HepG2 (cell line): ENCODE results near the gene CSNK1D. TPM values are rescaled to one million over a fixed set of nuclear protein-coding genes. Genes with fewer than 3 reads are reported as not detected.
A peak's percentile ranks its signal among the peaks of the same experiment; 100 is the strongest.

ENCODE experiments used
- NKX3-1 ChIP-seq: sonication (generic); formaldehyde crosslinking; IDR thresholded peaks from 2 replicates; pipeline ENCODE4 v1.5.0; 2020; ENCODE audit warnings: missing genetic modification reagents
- SSRP1 ChIP-seq: IDR thresholded peaks from 2 replicates; pipeline ENCODE4 v1.6.1; 2016; ENCODE audit warnings: control low read depth
- STAG1 ChIP-seq: sonication (generic); formaldehyde crosslinking; IDR thresholded peaks from 2 replicates; pipeline ENCODE4 v1.4.0; 2020; ENCODE audit warnings: missing genetic modification reagents
- STAT6 ChIP-seq: sonication (generic); formaldehyde crosslinking; IDR thresholded peaks from 2 replicates; pipeline ENCODE4 v1.4.0; 2020; ENCODE audit warnings: missing genetic modification reagents, mild to moderate bottlenecking, borderline replicate concordance
- TARDBP ChIP-seq: sonication (generic); formaldehyde crosslinking; IDR thresholded peaks from 2 replicates; pipeline ENCODE4 v1.8.0; 2022; ENCODE audit warnings: mild to moderate bottlenecking, missing genetic modification reagents
- ZBTB10 ChIP-seq: sonication (generic); formaldehyde crosslinking; IDR thresholded peaks from 2 replicates; pipeline ENCODE4 v1.4.0; 2020; ENCODE audit warnings: missing genetic modification reagents, borderline replicate concordance
- ZFP36L1 ChIP-seq: sonication (generic); formaldehyde crosslinking; IDR thresholded peaks from 2 replicates; pipeline ENCODE4 v1.8.0; 2022; ENCODE audit warnings: mild to moderate bottlenecking, missing genetic modification reagents, moderate library complexity
- ZNF333 ChIP-seq: sonication (generic); formaldehyde crosslinking; IDR thresholded peaks from 2 replicates; pipeline ENCODE4 v1.4.0; 2020; ENCODE audit warnings: mild to moderate bottlenecking, missing genetic modification reagents, borderline replicate concordance
- ZNF407 ChIP-seq: sonication (generic); formaldehyde crosslinking; IDR thresholded peaks from one replicate; pipeline ENCODE4 v1.5.1; 2020; ENCODE audit warnings: mild to moderate bottlenecking, missing genetic modification reagents; ENCODE audit errors: not compliant biosample characterization
- ZNF503 ChIP-seq: sonication (generic); formaldehyde crosslinking; IDR thresholded peaks from 2 replicates; pipeline ENCODE4 v1.4.0; 2020; ENCODE audit warnings: missing genetic modification reagents
- ZNF563 ChIP-seq: sonication (generic); formaldehyde crosslinking; IDR thresholded peaks from 2 replicates; pipeline ENCODE4 v1.8.0; 2022; ENCODE audit warnings: mild to moderate bottlenecking, moderate library complexity, missing genetic modification reagents
- polyA plus RNA-seq, 8 experiments: library from polyadenylated mRNA; depleted of rRNA in 3 of 8; stranded (reverse) in 7 of 8; unstranded in 1 of 8; fragments of >200 nt; fragmentation: Illumina TruSeq in 4 of 8; extraction: Trizol in 4 of 8; gene quantifications; 2 replicates each; pipeline versions ENCODE4 v1.2.1 to v1.2.3, GENCODE V29; 2011 to 2016; ENCODE audit warnings: low read depth in 4 of 8, missing spikeins in 1 of 8, mixed read lengths in 1 of 8; ENCODE audit not compliant: insufficient read depth in 1 of 8
- total RNA-seq, 5 experiments: library from RNA; depleted of rRNA; stranded (reverse); fragments of >200 nt; fragmentation: Illumina TruSeq; extraction: Trizol; gene quantifications; 2 replicates each; pipeline ENCODE4 v1.2.3, GENCODE V29; 2016; ENCODE audit warnings: low read depth in 1 of 5

CSNK1D gene
- total and polyA plus RNA-seq, 2 of the 13 experiments (the other 11 are each of a cell fraction or from before 2014, with no cell fraction given) = 31.5 to 128 TPM

GRCh38 chr17:82292251-82293154 is 19.0 kb upstream of the CSNK1D start (continued):
- peak; percentile 97 for TF ChIP-seq ZNF407
- no peak; the same call in 1 of the 2 replicates for TF ChIP-seq ZNF503 (CRISPR knock-in tag)
- TF ChIP-seq TARDBP (CRISPR knock-in tag) = peak; percentile 52; the same call in 1 of the 2 replicates
- peak; percentile 90 for TF ChIP-seq ZFP36L1
- no peak for TF ChIP-seq ZBTB10 (CRISPR knock-in tag)
- TF ChIP-seq NKX3-1 (CRISPR knock-in tag) = peak; percentile 59; the same call in 1 of the 2 replicates
- TF ChIP-seq ZNF563 (CRISPR knock-in tag) = peak; percentile 37; the same call in 1 of the 2 replicates
- TF ChIP-seq STAT6 (CRISPR knock-in tag) = 0 out of 2 replicates have a peak, but pooled peaks have one; percentile 43
- TF ChIP-seq ZNF333 = no peak
- TF ChIP-seq STAG1 = peak; percentile 13; the same call in 1 of the 2 replicates
- no peak for TF ChIP-seq SSRP1 (CRISPR knock-in tag)
